Measurements from ENCODE around the gene CFAP61. TPM values are rescaled to one million over a fixed set of nuclear protein-coding genes. Genes with fewer than 3 reads are reported as not detected.

CFAP61 gene
- total and polyA plus RNA-seq, 8 donors: 0.15 to 0.53 (median 0.33) TPM

- FAIRE-seq (no peak), ATAC-seq (no peak), DNase-seq (no peak)
- no peak overlapping the region for H3K27ac ChIP-seq
- peaks cover 0 to 6% (median 5%) of the 10 kb centered on the region in 3 donors for H3K36me3 ChIP-seq
- no peaks in the 10 kb centered on the region for H3K27me3 ChIP-seq
- no peak overlapping the region for H3K4me3 ChIP-seq
- peaks cover 0 to 2% (median 0%) of the 10 kb centered on the region in 3 donors for H3K4me1 ChIP-seq
- intact Hi-C loops (cut with DNase I): no loop called here
- no peaks in the 10 kb centered on the region for H3K9me3 ChIP-seq
- 84 to 90% methylated on average over 10 of the region's 10 CpGs for WGBS, 2 donors
- no peak for TF ChIP-seq CTCF (IDR thresholded peaks at IDR 0.05)
Measured at GRCh38 chr20:20405623-20406022, 353.3 kb downstream of the CFAP61 start.

- Histone ChIP-seq H3K4me3 (no peak overlapping the region), H3K27me3 (no peaks in the 10 kb centered on the region), H3K27ac (no peak overlapping the region), H3K9me3 (no peaks in the 10 kb centered on the region), H3K36me3 (peaks cover 0 to 6% (median 5%) of the 10 kb centered on the region in 3 donors), H3K4me1 (peaks cover 0 to 8% (median 0%) of the 10 kb centered on the region in 3 donors)
- no peak for DNase-seq
- FAIRE-seq: no peak
- TF ChIP-seq CTCF (IDR thresholded peaks at IDR 0.05): no peak
- intact Hi-C loops (cut with DNase I): no loop called here
- no peak for ATAC-seq
- 89 to 92% methylated on average over 2 of the region's 2 CpGs for WGBS, 2 donors
Measured at GRCh38 chr20:20406306-20406705, 354.0 kb downstream of the CFAP61 start.

DNA sequence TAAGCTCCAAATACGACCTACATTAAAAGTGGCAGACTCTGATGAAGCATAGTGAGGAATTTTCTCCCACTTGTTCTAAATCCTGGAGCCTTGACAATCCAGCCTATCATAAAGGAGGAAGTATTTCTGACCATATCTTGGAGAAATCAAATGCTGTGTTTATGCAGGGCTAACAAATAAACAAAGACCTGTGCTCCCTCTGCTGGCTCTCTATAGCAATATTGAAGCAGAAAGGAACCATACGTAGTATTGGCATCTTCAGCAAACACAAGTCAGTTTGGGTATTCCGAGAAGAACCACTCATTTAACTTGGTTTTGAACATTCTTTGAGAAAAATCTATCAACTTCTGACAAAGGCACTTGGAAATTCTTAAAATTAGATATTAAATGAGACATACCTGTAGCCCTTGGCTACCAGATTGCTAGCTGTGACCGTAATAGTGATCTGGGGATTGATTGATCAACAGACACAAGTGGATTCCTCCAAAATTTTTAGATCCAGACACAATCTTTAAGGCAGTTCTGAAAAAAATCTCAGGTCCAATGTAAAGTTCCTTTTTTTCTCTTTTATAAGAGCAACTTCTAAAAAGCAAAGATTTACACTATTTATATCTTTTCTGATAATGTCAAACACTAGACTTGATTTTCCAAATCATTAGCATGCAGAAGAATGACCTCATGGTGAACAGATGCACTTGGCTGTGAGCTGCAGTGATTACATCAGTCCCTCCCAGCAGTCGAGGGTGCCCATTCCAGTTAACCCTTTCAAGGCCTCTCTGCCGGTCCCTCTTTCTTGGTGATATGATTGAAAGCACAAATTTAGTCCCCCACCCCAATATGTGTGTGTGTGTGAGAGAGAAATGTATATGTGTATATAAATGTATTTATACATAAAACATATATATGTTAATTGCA is 355.8 kb downstream of the CFAP61 start:
- Histone ChIP-seq H3K4me1 (peaks cover 0 to 8% (median 0%) of the 10 kb centered on the region in 3 donors), H3K4me3 (no peak overlapping the region), H3K36me3 (peaks cover 0 to 2% (median 0%) of the 10 kb centered on the region in 3 donors), H3K27ac (no peak overlapping the region), H3K27me3 (no peaks in the 10 kb centered on the region), H3K9me3 (no peaks in the 10 kb centered on the region)
- no peak for TF ChIP-seq CTCF (IDR thresholded peaks at IDR 0.05)
- FAIRE-seq (no peak), DNase-seq (no peak), ATAC-seq (peak in 2 of 4 donors; percentile 46 to 51)
- WGBS, 2 donors: 54 to 61% methylated on average over 6 of the region's 6 CpGs
- intact Hi-C loops (cut with DNase I): no loop called here

- 95 to 99% methylated on average over 4 of the region's 4 CpGs for WGBS, 2 donors
- TF ChIP-seq CTCF (IDR thresholded peaks at IDR 0.05): no peak
- no peaks in the 10 kb centered on the region for H3K9me3 ChIP-seq
- no peak overlapping the region for H3K4me3 ChIP-seq
- peaks cover 0 to 8% (median 0%) of the 10 kb centered on the region in 3 donors for H3K4me1 ChIP-seq
- peaks cover 0 to 2% (median 0%) of the 10 kb centered on the region in 3 donors for H3K36me3 ChIP-seq
- no peak for ATAC-seq
- no peak overlapping the region for H3K27ac ChIP-seq
- no peaks in the 10 kb centered on the region for H3K27me3 ChIP-seq
- intact Hi-C loops (cut with DNase I): no loop called here
- FAIRE-seq: no peak
- no peak for DNase-seq
Measured at GRCh38 chr20:20409331-20409730, 357.0 kb downstream of the CFAP61 start.

Other genes starting within 250 kb of the CFAP61 start
- gene NAA20, start 35.2 kb upstream of the CFAP61 start, total RNA-seq: 10 to 100 TPM; 28.0 to 46.9 (median 34.5) TPM
- 100 to 1,000 TPM in 1 of 2 donors, 10 to 100 TPM in 1; 89.6 to 124 TPM for gene NAA20, start 35.2 kb upstream of the CFAP61 start, polyA plus RNA-seq
- 10 to 100 TPM in 1 of 6 donors, 1 to 10 TPM in 5; 4.4 to 15.5 (median 6.8) TPM for gene CRNKL1, start 66 bp upstream of the CFAP61 start, total RNA-seq
- gene CRNKL1, start 66 bp upstream of the CFAP61 start, polyA plus RNA-seq: 10 to 100 TPM in 1 of 2 donors, 1 to 10 TPM in 1; 9.7 to 13.2 TPM

Measured in pancreas (tissue), 10 donors.